ENCODE measurements around the gene SERPINB5. TPM values are rescaled to one million over a fixed set of nuclear protein-coding genes. Genes with fewer than 3 reads are reported as not detected.
"Not testable (repeated sequence)": the region's sequence is repeated elsewhere in the genome, so short reads cannot be mapped to it uniquely, and the experiment has no call there.

The SERPINB5 gene
- total and polyA plus RNA-seq, 3 donors from 2014 or later: 1.7 to 15.6 (median 8.1) TPM

DNA sequence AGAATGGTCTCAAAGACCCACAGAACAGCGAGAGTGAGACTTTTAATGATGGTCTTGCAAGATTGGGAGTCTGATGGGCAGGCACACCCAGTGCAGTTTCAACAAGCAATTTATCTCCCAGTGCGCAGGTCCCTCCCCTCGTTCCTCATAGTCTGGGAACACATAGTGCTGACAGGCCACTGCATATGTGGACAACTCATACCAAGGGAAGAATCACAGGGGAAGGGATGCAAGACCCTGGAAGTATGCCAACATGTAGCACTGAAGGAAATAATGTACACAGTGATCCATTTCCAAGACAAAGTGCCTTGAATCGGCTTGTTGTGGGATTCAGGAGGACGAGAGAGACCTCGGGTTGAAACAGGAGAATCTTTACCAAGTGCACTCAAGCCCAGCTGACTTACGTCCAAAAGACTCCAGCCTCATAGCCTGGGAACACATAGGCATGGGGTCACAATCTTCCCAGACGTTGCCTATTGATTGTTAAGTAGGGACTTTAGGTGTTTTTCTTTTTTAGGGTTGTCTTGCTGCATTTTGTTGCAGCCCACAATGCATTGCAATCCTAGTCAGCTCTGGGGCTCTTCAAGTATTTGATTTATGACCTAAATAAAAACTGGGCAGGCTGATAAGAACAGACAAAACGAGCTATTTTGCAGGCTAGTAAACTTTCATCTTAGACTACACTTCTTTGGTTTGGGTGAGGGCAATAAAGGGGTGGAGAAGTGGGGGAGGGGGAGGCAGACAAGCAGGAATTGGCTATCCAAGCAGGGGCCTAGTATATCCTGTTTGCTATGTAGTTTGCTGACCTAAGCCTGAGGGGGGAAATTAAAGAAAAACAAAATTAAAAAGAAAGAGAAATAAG is 24.7 kb upstream of the SERPINB5 start:
- H3K36me3 ChIP-seq (ENCODE audit: low read depth, missing control alignments): no peaks in the 10 kb centered on the region
- no peak overlapping the region for H3K4me3 ChIP-seq
- H3K4me1 ChIP-seq: peaks cover 39% of the 10 kb centered on the region
- TF ChIP-seq POLR2A (IDR thresholded peaks at IDR 0.05): no peak
- TF ChIP-seq, protein P1, sequence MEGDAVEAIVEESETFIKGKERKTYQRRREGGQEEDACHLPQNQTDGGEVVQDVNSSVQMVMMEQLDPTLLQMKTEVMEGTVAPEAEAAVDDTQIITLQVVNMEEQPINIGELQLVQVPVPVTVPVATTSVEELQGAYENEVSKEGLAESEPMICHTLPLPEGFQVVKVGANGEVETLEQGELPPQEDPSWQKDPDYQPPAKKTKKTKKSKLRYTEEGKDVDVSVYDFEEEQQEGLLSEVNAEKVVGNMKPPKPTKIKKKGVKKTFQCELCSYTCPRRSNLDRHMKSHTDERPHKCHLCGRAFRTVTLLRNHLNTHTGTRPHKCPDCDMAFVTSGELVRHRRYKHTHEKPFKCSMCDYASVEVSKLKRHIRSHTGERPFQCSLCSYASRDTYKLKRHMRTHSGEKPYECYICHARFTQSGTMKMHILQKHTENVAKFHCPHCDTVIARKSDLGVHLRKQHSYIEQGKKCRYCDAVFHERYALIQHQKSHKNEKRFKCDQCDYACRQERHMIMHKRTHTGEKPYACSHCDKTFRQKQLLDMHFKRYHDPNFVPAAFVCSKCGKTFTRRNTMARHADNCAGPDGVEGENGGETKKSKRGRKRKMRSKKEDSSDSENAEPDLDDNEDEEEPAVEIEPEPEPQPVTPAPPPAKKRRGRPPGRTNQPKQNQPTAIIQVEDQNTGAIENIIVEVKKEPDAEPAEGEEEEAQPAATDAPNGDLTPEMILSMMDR (IDR thresholded peaks at IDR 0.05): no peak
- 22 to 39% methylated on average over 9 of the region's 9 CpGs for WGBS, 2 donors
- DNase-seq: peak; percentile 79
- H3K27ac ChIP-seq: peak overlapping the region; percentile 53 to 71
- intact Hi-C loops (cut with DNase I; ENCODE audit: low total_unique reads): no loop called here
- no peaks in the 10 kb centered on the region for H3K9me3 ChIP-seq
- no peaks in the 10 kb centered on the region for H3K27me3 ChIP-seq

DNA sequence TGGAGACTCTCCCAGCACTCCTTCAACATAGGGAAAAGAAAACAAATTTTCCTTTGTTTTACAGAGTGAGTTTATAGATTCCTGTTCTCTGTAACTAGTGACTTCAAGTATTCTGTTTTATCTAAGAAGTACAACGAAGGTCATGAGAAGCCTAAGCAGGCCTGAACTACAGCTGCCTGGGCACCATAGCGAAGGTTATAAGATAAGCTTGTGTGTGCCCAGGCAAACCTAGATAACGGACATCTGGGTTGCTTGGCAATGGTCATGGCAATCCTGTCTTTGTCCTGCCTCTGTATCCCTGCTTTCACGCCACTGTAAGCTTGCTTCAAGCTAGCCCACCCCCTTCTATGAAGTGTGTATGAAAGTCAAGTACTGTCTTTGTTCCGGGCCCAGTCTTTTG is 24.0 kb upstream of the SERPINB5 start:
- 43 to 63% methylated on average over 5 of the region's 5 CpGs for WGBS, 2 donors
- H3K4me3 ChIP-seq; H3K9me3 ChIP-seq; H3K27me3 ChIP-seq; H3K36me3 ChIP-seq (ENCODE audit: low read depth, missing control alignments); intact Hi-C loops (cut with DNase I; ENCODE audit: low total_unique reads): not testable (repeated sequence)
- Histone ChIP-seq H3K27ac (peak overlapping the region; percentile 53 to 71), H3K4me1 (peaks cover 39% of the 10 kb centered on the region)
- peak; percentile 73 for DNase-seq

DNA sequence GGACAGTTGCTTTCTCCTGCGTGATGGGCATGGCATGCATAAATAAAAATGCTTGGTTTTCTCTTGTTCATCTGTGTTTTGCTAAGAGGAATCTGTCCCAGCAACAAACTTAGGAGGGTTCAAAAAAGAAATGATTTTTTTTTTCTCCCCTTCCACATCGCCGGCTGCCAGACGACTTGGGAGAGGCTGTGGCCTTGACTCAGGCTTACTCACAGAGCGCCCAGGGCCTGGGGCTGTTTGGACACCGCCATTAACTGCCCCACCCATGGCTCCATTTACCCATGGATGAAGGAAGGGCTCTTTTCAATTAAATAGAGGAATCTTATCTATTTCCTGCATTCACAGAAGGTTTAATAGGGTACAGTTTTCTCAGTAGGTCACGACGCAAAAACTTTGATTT is 22.3 kb upstream of the SERPINB5 start:
- intact Hi-C loops (cut with DNase I; ENCODE audit: low total_unique reads): no loop called here
- Histone ChIP-seq H3K27ac (peak overlapping the region in 1 of 2 donors; percentile 71), H3K36me3 (ENCODE audit: low read depth, missing control alignments) (no peaks in the 10 kb centered on the region), H3K4me1 (peaks cover 39% of the 10 kb centered on the region), H3K27me3 (no peaks in the 10 kb centered on the region), H3K4me3 (no peak overlapping the region), H3K9me3 (no peaks in the 10 kb centered on the region)
- TF ChIP-seq POLR2A (IDR thresholded peaks at IDR 0.05): no peak
- TF ChIP-seq, protein P1 (IDR thresholded peaks at IDR 0.05): no peak
- DNase-seq: no peak
- WGBS, 2 donors: 55 to 77% methylated on average over 8 of the region's 8 CpGs

DNA sequence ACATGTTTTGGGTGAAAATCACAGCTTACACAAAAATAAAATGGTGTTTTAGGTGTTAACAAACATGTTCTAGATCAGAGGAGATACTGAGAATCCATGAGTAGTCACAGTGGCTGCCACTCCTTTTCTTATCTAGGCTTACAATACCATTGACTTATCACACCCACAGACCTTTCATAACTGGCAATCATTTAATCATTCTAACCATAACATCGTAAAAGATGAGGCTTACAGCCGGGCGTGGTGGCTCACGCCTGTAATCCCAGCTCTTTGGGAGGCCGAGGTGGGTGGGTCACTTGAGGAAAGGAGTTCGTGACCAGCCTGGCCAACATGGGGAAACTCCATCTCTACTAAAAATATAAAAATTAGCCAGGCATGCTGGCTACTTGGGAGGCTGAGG is 18.8 kb upstream of the SERPINB5 start:
- TF ChIP-seq, protein P1 (IDR thresholded peaks at IDR 0.05): no peak
- TF ChIP-seq POLR2A (IDR thresholded peaks at IDR 0.05): no peak

DNA sequence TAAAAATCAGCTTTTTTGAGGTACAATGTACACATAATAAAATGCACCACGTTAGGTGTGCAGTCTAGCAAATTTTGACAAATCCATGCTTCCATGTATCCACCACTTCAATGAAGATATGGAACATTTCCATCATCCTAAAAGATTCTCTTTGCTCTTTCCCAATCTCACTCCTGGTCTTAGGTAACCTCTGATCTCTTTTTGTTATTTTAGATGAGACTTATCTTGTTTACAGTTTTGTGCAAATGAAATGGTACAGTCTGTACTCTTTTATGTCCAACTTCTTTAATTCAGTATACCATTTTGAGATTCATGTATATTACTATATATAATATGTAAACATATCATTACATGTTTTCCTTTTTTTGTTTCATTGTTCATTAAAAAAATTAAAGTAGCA is 16.3 kb upstream of the SERPINB5 start:
- no peak for DNase-seq
- Histone ChIP-seq H3K4me1 (no peaks in the 10 kb centered on the region), H3K27ac (no peak overlapping the region), H3K27me3 (no peaks in the 10 kb centered on the region), H3K4me3 (no peak overlapping the region), H3K9me3 (no peaks in the 10 kb centered on the region), H3K36me3 (ENCODE audit: low read depth, missing control alignments) (no peaks in the 10 kb centered on the region)
- TF ChIP-seq, protein P1 (IDR thresholded peaks at IDR 0.05): no peak
- no peak for TF ChIP-seq POLR2A (IDR thresholded peaks at IDR 0.05)
- 69 to 84% methylated on average over 1 of the region's 1 CpG for WGBS, 2 donors
- intact Hi-C loops (cut with DNase I; ENCODE audit: low total_unique reads): no loop called here

More for the DNA sequence above, 18.8 kb upstream of the SERPINB5 start:
- DNase-seq: no peak
- intact Hi-C loops (cut with DNase I; ENCODE audit: low total_unique reads): no loop called here
- no peaks in the 10 kb centered on the region for H3K9me3 ChIP-seq
- 87 to 94% methylated on average over 5 to 6 of the region's 6 CpGs for WGBS, 2 donors
- peaks cover 21% of the 10 kb centered on the region for H3K4me1 ChIP-seq
- H3K27me3 ChIP-seq: no peaks in the 10 kb centered on the region
- no peak overlapping the region for H3K27ac ChIP-seq
- no peak overlapping the region for H3K4me3 ChIP-seq
- H3K36me3 ChIP-seq (ENCODE audit: low read depth, missing control alignments): no peaks in the 10 kb centered on the region

Measured in testis (tissue), 3 donors.